SK-N-MC (cell line): Measurements from ENCODE around the gene CTRB2.
"Not testable (repeated sequence)": the region's sequence is repeated elsewhere in the genome, so short reads cannot be mapped to it uniquely, and the experiment has no call there.

ENCODE experiments used
- DNase-seq: peaks from one replicate; pipeline ENCODE4 v3.0.0-alpha.2; 2011; ENCODE audit warnings: low read depth, low spot score
- H3K27ac ChIP-seq: fragments of 200-600 bp; sonication (generic); 2 replicates; pipeline ENCODE4 v1.5.1; 2016; ENCODE audit warnings: mixed run types
- H3K36me3 ChIP-seq: fragments of 200-600 bp; sonication (generic); 2 replicates; pipeline ENCODE4 v1.6.1; 2017; ENCODE audit warnings: antibody characterized with exemption, low read length, mixed read lengths; ENCODE audit not compliant: insufficient read depth
- H3K4me3 ChIP-seq: fragments of 200-600 bp; sonication (generic); 2 replicates; pipeline ENCODE4 v1.5.1; 2016
- H3K9ac ChIP-seq: fragments of 200-600 bp; sonication (generic); 2 replicates; pipeline ENCODE4 v1.8.0; 2017; ENCODE audit warnings: mixed run types, mixed read lengths; ENCODE audit not compliant: insufficient read length
- H3K9me3 ChIP-seq: fragments of 200-600 bp; sonication (generic); 2 replicates; pipeline ENCODE4 v1.6.1; 2017; ENCODE audit warnings: low read depth, mild to moderate bottlenecking, antibody characterized with exemption, low read length, moderate library complexity, mixed read lengths
- EZH2 ChIP-seq: fragments of 200-600 bp; sonication (generic); IDR thresholded peaks from one replicate; pipeline ENCODE4 v1.6.1; 2017; ENCODE audit warnings: antibody characterized with exemption
- FOXP2 ChIP-seq: optimal IDR thresholded peaks from 2 replicates; pipeline ENCODE3; 2011; ENCODE audit warnings: mild to moderate bottlenecking, moderate library complexity; ENCODE audit not compliant: insufficient read depth; ENCODE audit errors: extremely low read length, control extremely low read depth
- POLR2AphosphoS5 ChIP-seq: IDR thresholded peaks from 2 replicates; pipeline ENCODE4 v1.6.1; 2012; ENCODE audit warnings: mild to moderate bottlenecking, low read depth, low read length, borderline replicate concordance

Gene CTRB2

GRCh38 chr16:75244225-75244809, 37.4 kb upstream of the CTRB2 start:
- TF ChIP-seq EZH2 (no peak), POLR2AphosphoS5 (no peak), FOXP2 (no peak)
- no peak overlapping the region for H3K27ac ChIP-seq
- H3K9me3 ChIP-seq: no peaks in the 10 kb centered on the region
- no peaks in the 10 kb centered on the region for H3K36me3 ChIP-seq
- no peak overlapping the region for H3K4me3 ChIP-seq
- no peak overlapping the region for H3K9ac ChIP-seq
- DNase-seq: no peak

- Histone ChIP-seq H3K27ac (peak overlapping the region; percentile 19; the same call in 1 of the 2 replicates), H3K36me3 (no peaks in the 10 kb centered on the region), H3K9me3 (no peaks in the 10 kb centered on the region), H3K4me3 (no peak overlapping the region), H3K9ac (no peak overlapping the region)
- DNase-seq: no peak
- no peak for TF ChIP-seq FOXP2
- no peak for TF ChIP-seq POLR2AphosphoS5
- no peak for TF ChIP-seq EZH2
These were observed 36.8 kb upstream of the CTRB2 start for GRCh38 chr16:75243667-75244224.

- H3K9me3 ChIP-seq, H3K4me3 ChIP-seq, H3K27ac ChIP-seq, H3K36me3 ChIP-seq, DNase-seq, H3K9ac ChIP-seq: not testable (repeated sequence)
These were observed 35.6 kb upstream of the CTRB2 start for GRCh38 chr16:75242436-75243078.

GRCh38 chr16:75241955-75242354, 35.0 kb upstream of the CTRB2 start:
- H3K4me3 ChIP-seq: no peak overlapping the region
- H3K36me3 ChIP-seq: no peaks in the 10 kb centered on the region
- no peak overlapping the region for H3K27ac ChIP-seq
- DNase-seq: no peak
- no peaks in the 10 kb centered on the region for H3K9me3 ChIP-seq
- H3K9ac ChIP-seq: no peak overlapping the region
- no peak for TF ChIP-seq FOXP2

- DNase-seq: no peak
- TF ChIP-seq POLR2AphosphoS5 (no peak), FOXP2 (no peak), EZH2 (no peak)
- Histone ChIP-seq H3K9me3 (no peaks in the 10 kb centered on the region), H3K36me3 (no peaks in the 10 kb centered on the region), H3K27ac (no peak overlapping the region), H3K4me3 (no peak overlapping the region), H3K9ac (no peak overlapping the region)
These were observed 34.5 kb upstream of the CTRB2 start for GRCh38 chr16:75241412-75241811.

GRCh38 chr16:75240633-75241032, 33.7 kb upstream of the CTRB2 start:
- H3K36me3 ChIP-seq, DNase-seq, H3K9ac ChIP-seq, H3K4me3 ChIP-seq, H3K9me3 ChIP-seq: not testable (repeated sequence)
- H3K27ac ChIP-seq: peak overlapping the region; percentile 74

- Histone ChIP-seq H3K27ac (0 out of 2 replicates have a peak overlapping the region, but pooled peaks have one; percentile 74), H3K4me3 (no peak overlapping the region), H3K36me3 (no peaks in the 10 kb centered on the region), H3K9me3 (no peaks in the 10 kb centered on the region), H3K9ac (no peak overlapping the region)
- no peak for TF ChIP-seq POLR2AphosphoS5
- TF ChIP-seq FOXP2: no peak
- no peak for TF ChIP-seq EZH2
- no peak for DNase-seq
These were observed 32.7 kb upstream of the CTRB2 start for GRCh38 chr16:75239542-75240122.

- H3K9me3 ChIP-seq: no peaks in the 10 kb centered on the region
- TF ChIP-seq POLR2AphosphoS5 (no peak), FOXP2 (no peak), EZH2 (no peak)
- no peak for DNase-seq
- H3K9ac ChIP-seq: no peak overlapping the region
- peak overlapping the region; percentile 36; the same call in 1 of the 2 replicates for H3K27ac ChIP-seq
- no peaks in the 10 kb centered on the region for H3K36me3 ChIP-seq
- H3K4me3 ChIP-seq: peak overlapping the region; percentile 42; the same call in 1 of the 2 replicates
These were observed 32.0 kb upstream of the CTRB2 start for GRCh38 chr16:75238853-75239541.
